GM21515 (cell line): ENCODE results near the gene NTPCR.
"Not testable (repeated sequence)": the region's sequence is repeated elsewhere in the genome, so short reads cannot be mapped to it uniquely, and the experiment has no call there.

ENCODE experiments used
- ATAC-seq: cut with Tn5 transposase; IDR thresholded peaks from one replicate; pipeline ENCODE4 v1.9.1; 2021; ENCODE audit not compliant: unreplicated experiment

The NTPCR gene

GRCh38 chr1:232950197-232951176 lies at the start of gene NTPCR:
NTPCR (plus strand) TSS chr1:232950611; CDS start chr1:232950711, 100 bp downstream.
- peak; percentile 89 for ATAC-seq

- ATAC-seq, result no peak
Observed at GRCh38 chr1:232900818-232901217, 49.6 kb upstream of the NTPCR start.

GRCh38 chr1:232901255-232901654 lies 49.2 kb upstream of the NTPCR start:
- peak; percentile 63 for ATAC-seq

- ATAC-seq, result no peak
Observed at GRCh38 chr1:232902774-232903350, 47.5 kb upstream of the NTPCR start.

- ATAC-seq, result no peak
Observed at GRCh38 chr1:232904131-232904530, 46.3 kb upstream of the NTPCR start.

DNA sequence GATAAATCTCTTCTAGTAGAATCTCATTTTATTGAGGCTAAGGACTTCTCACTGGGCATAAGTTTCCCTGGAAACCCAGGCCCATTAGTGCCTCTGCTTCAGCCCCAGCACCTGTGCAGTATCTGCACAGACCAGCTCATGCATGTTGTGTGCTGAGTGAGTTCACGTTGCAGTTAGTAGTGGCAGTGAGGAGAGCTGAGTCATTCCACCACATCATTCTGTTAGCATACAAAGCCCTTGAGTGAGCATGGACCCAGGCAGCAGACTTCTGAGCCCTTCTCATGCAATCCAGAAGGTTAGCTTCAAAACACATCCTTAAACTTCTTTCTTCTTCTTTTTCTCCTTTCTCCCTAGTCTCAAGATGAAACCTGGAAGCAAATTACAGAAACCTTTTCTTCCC lies 45.8 kb upstream of the NTPCR start:
- ATAC-seq, result no peak

DNA sequence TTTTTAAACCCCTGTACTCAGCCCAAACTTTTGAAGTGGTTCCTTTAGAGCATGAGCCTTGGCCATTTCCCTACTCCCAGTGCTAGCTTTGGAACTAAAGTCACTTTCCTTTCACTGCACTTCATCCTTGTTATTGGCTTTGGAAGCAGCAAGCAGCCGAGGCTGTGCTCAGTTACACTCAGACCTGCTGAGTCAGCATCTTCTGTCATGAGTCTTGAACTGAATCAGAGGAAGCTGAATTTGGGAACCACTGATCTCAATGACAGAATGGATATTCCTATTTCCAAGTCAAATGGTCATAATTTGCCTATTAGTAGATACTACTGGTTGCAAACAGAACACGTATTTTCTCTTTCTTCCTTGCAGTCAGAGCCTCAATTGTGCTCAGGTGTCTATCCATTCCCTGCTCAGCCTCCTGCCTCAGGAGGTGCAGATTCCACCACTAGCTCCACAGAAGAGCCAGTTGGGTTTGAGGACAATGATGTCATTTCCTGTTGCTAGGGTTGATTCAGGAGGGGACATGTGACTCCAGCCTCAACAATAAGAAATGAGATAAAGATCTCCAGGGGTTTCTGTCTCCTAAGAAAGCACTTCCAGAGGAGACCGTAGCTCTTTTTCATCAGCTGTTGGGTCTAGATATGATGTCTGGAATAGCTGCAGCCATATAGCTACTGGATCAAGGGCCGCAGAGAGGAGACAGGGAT lies 44.9 kb upstream of the NTPCR start:
- ATAC-seq, result no peak

GRCh38 chr1:232906441-232906840 lies 44.0 kb upstream of the NTPCR start:
- ATAC-seq, result no peak

DNA sequence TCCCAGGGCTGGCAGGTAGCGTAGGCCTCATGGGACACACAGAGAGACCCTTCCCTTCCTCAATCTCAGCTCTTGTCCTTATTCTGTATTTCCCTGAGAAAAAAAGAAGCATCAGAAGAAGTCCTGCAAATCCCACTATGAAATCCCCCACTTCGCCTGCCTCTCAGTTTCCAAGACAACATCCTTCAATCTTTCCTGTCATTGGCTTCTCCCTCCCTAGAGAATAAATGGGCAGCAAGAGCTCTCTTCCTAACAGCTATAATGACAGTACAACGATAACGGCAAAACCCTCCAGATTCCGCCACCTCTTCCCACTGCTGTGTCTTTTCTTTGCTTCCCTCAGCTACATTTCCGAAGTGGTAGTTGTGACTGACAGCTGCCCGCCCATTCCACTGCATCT lies 41.6 kb upstream of the NTPCR start:
- ATAC-seq, result no peak

DNA sequence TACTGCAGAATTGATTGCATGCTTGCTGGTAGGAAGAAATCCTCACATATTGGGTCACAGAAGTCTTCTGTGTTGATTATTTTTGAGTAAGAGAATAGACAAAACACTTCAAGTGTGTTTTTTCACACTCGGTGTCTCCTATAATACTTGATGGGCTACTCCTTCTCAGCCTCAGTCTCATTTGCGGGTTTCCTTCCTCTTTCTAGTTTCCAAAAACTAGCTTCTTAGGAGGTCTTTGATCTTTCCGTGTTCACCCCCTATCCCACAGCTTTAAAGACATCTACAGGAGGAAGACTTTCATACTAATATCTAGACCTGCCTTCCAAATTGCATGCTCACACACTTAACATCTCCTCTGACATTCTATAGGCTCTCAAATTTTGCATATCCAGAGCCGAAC lies 40.7 kb upstream of the NTPCR start:
- ATAC-seq, result no peak

DNA sequence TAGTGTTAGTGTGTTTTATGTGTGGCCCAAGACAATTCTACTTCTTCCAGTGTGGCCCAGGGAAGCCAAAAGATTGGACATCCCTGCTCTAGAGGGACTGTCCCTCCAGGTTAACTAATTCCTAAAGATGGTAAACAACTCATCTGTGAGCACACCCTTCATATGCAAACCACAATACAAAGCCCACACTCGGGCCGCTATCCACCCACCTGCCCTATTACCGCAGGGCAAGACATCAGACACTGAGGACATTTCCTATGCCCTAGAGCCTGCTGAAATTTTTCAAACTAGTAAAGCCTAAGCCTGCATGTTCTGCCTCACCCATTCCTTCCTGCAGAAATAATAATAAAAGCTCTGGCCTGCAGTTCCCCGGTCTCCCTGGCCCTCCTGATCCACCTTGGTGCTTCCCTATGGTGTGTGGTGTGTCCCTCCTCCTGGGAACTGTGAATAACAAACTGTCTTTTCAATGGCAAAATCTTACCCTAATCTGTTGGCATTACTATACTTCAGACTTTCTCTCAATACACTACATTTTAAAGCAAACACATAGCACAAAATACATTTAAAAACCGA lies 39.3 kb upstream of the NTPCR start:
- ATAC-seq, result no peak

DNA sequence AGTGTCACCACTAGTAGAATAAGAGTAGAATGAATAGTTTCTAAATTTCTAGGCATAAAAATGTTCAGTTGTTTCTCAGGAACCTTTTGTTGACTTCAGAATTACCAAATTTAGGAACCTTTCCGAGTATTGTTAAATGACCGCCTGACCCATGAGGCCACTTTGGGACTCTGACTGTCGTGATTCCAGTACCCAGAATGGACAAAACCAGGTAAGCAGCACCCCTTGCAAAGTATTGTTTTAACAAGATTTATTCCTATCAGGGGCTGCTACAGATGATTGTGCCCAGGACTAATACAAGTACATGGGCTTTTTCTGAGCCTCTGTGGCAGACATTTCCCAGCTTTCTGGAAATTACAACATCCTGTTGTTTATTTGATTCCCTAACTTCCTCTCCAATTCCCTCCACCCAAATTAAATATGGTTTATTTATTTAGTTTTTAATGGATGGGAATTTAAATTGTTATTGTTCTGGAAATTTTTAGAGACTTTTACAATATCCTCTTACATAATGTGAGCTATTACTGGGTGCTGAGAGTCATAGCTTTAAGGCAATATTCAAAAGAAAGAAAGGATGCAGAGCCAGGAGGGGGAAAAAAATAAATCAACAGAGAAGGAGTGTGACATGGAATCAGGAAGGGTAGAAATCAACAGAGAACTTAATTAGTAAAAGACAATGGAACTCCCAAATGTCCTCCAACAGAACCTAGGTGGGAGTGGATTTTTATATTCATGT lies 37.4 kb upstream of the NTPCR start:
- no peak for ATAC-seq

GRCh38 chr1:232914271-232914670 lies 36.1 kb upstream of the NTPCR start:
- not testable (repeated sequence) for ATAC-seq

- ATAC-seq, result no peak
Observed at GRCh38 chr1:232915212-232915611, 35.2 kb upstream of the NTPCR start.

- ATAC-seq, result peak; percentile 71
Observed at GRCh38 chr1:232917053-232917452, 33.4 kb upstream of the NTPCR start.

GRCh38 chr1:232921381-232921780 lies 29.0 kb upstream of the NTPCR start:
- ATAC-seq, result no peak

DNA sequence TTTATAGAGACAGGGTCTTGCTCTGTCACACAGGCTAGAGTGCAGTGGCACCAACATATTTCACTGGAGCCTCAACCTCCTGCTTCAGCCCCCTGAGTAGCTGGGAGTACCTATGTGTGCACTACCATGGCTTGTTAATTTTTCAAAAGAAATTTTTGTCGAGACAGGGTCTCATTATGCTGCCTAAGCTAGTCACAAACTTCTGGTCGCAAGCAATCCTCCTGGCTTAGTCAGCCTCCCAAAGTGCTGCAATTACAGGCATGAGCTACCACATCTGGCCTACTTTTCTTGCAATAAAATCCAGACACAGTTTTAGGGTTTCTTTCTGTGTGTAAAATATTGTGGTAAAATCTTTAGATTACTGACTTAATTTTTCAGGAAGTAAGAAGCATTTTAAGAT lies 27.9 kb upstream of the NTPCR start:
- no peak for ATAC-seq

DNA sequence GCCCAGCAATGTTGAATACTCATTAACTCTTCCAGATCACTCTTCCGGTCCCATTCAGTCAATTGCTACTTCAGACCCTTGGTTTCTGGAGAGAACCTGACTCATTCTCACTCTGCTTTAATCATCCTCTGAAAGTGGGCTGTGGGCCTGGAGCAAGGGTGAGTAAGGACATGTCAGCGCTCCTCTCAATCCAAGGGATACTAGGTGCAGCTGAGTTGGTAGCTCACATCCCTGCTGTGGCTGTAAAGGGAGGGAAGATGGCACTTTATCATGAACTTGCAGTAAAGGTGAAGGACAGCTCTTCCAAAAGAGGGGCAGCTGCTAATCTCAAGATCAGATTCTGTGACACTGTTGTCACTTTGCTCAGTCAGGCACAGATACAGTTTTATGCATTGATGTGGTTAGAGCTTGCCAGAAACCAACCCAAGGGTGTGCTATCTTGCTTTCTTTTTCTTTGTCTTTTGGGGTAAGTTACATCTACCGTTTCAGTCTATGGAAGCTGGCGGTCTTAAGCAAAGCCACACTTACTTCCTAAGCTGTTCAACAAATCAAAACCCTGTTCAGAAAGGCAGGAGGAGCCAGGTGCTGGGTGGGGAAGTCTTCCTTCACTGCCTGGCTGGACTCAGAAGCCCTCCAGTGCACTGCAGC lies 26.5 kb upstream of the NTPCR start:
- ATAC-seq, result peak; percentile 73

DNA sequence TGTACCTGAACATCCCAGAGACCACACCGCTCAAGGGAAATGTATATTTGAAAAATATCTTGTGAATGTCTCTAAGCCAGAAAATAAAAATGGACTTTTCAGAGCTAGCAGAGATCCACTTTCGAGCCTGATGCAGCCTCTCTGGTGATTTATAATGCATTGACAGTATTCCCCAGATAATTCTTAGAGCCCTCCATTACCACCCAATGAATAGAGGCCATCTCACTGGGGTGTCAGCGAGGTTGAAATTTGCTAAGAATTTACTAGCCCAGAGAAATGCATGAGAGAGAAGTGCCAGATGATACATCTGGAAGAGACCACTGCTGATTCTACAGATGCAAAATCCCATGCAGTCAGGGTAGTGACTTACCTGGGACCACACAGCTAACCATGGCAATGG lies 25.5 kb upstream of the NTPCR start:
- no peak for ATAC-seq
